Stomach (tissue), 9 donors: ENCODE data around the gene CDK19. TPM values are rescaled to one million over a fixed set of nuclear protein-coding genes. Genes with fewer than 3 reads are reported as not detected.

Source experiments
- DNase-seq, 2 donors: peaks; one replicate each; pipeline versions ENCODE4 v3.0.0 to v3.0.0-alpha.2; 2013 to 2019
- H3K27ac ChIP-seq, 5 donors: fragments of 200-600 bp in 4 of 5; sonication (generic) in 4 of 5; one replicate each; pipeline ENCODE4 v1.5.1; 2013 to 2019; ENCODE audit warnings: mild to moderate bottlenecking in 1 of 5, moderate library complexity in 1 of 5
- H3K27me3 ChIP-seq, 3 donors: fragments of 200-600 bp; sonication (generic); one replicate each; pipeline ENCODE4 v1.5.1; 2017 to 2019; ENCODE audit warnings: mixed run types in 1 of 3
- H3K36me3 ChIP-seq, 4 donors: fragments of 200-600 bp; sonication (generic); 1 replicate in 3 of 4; 2 replicates in 1 of 4; pipeline ENCODE4 v1.5.1; 2016 to 2019
- H3K4me1 ChIP-seq, 4 donors: fragments of 200-600 bp; sonication (generic); one replicate each; pipeline ENCODE4 v1.5.1; 2016 to 2019
- H3K4me3 ChIP-seq, 4 donors: fragments of 200-600 bp; sonication (generic) in 3 of 4; one replicate each; pipeline ENCODE4 v1.5.1; 2016 to 2019; ENCODE audit warnings: mild to moderate bottlenecking in 1 of 4
- H3K9me3 ChIP-seq, 4 donors: fragments of 200-600 bp; sonication (generic); one replicate each; pipeline ENCODE4 v1.5.1; 2016 to 2019
- EP300 ChIP-seq: sonication (generic); formaldehyde crosslinking; IDR thresholded peaks from one replicate; pipeline ENCODE4 v1.6.1; 2017; ENCODE audit warnings: antibody characterized with exemption
- POLR2A ChIP-seq, 4 donors: fragments of 450-650 bp; IDR thresholded peaks; one replicate each; pipeline ENCODE4 v1.6.1; 2016; ENCODE audit warnings: antibody characterized with exemption in 4 of 4, control low read depth in 2 of 4, mild to moderate bottlenecking in 1 of 4, moderate library complexity in 1 of 4
- POLR2AphosphoS5 ChIP-seq, 3 donors: sonication (generic); formaldehyde crosslinking; IDR thresholded peaks; one replicate each; pipeline ENCODE4 v1.6.1; 2016; ENCODE audit warnings: antibody characterized with exemption in 3 of 3
- WGBS, 5 donors: extraction: QIAGEN DNeasy Blood & Tissue Kit in 3 of 5; methylation state at CpG; one replicate each; pipeline versions ENCODE4 v1.1.5 to v1.1.7; 2013 to 2018; 5-methylcytosine and 5-hydroxymethylcytosine counted together
- intact Hi-C: fragments of 100-400 bp; cut with DNase I; formaldehyde crosslinking; loops from one replicate; pipeline ENCODE4 v1.15.1; 2023; ENCODE audit warnings: low total_unique reads
- polyA plus RNA-seq, 3 donors: library from polyadenylated mRNA; stranded (reverse); fragments of 200-250 nt; gene quantifications; one replicate each; pipeline ENCODE4 v1.2.3, GENCODE V29; 2013
- total RNA-seq, 5 donors: library from RNA; depleted of rRNA; stranded (reverse); fragments of >200 nt; gene quantifications; one replicate each; pipeline versions ENCODE4 v1.1.0 to v1.2.3, GENCODE V29; 2014 to 2016
- TF ChIP-seq, protein P1 (sequence below), 7 experiments: fragments of 450-650 bp in 4 of 7; fragments of 200-600 bp in 3 of 7; sonication (generic) in 3 of 7; IDR thresholded peaks; one replicate each; pipeline ENCODE4 v1.5.1; 2016 to 2019; ENCODE audit warnings: antibody characterized with exemption in 7 of 7, control low read depth in 2 of 7, mild to moderate bottlenecking in 1 of 7
- donor health status: healthy with polysubstance abuse.
- donor health status: Bipolar disorder and iron deficiency.
- donor health status: healthy.

The CDK19 gene
- total and polyA plus RNA-seq, 8 donors = 5.4 to 23.5 (median 7.5) TPM

DNA sequence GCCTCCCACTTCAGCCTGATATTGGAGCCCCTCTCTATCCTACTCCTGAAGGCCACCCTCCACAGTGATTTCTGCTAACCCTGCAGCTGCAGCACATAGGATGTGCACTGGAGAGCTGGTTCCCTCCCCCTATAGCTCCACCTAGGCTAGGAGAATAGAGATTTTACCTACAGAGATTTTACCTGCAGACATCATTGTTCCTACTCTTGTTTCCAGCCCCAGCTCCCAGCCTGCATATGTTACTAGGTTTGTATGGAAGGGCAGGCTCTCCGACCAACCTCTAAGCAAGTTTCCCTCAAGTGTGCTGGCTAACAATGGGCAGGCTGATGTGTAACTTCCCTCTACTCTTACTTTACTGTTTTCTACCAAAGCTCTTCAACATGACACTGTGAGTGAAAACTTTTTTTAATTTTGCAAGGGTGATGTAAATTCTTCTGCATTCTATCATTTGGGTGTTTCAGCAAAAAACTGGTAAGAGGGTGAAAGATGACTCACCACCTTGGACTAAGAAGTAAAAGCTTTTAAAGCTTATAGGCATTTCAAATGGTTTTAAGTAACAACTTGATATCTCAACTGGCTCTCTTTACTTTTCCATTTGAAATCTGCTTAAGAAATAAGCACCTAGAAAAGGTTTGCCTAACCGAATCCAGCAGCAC, 106.8 kb downstream of the CDK19 start:
- 57 to 79% (median 74%) methylated on average over 2 of the region's 2 CpGs for WGBS, 5 donors
- no peaks in the 10 kb centered on the region for H3K9me3 ChIP-seq
- TF ChIP-seq, protein P1, sequence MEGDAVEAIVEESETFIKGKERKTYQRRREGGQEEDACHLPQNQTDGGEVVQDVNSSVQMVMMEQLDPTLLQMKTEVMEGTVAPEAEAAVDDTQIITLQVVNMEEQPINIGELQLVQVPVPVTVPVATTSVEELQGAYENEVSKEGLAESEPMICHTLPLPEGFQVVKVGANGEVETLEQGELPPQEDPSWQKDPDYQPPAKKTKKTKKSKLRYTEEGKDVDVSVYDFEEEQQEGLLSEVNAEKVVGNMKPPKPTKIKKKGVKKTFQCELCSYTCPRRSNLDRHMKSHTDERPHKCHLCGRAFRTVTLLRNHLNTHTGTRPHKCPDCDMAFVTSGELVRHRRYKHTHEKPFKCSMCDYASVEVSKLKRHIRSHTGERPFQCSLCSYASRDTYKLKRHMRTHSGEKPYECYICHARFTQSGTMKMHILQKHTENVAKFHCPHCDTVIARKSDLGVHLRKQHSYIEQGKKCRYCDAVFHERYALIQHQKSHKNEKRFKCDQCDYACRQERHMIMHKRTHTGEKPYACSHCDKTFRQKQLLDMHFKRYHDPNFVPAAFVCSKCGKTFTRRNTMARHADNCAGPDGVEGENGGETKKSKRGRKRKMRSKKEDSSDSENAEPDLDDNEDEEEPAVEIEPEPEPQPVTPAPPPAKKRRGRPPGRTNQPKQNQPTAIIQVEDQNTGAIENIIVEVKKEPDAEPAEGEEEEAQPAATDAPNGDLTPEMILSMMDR (IDR thresholded peaks at IDR 0.05) = no peak
- TF ChIP-seq POLR2AphosphoS5 (IDR thresholded peaks at IDR 0.05) (no peak), EP300 (no peak), POLR2A (IDR thresholded peaks at IDR 0.05) (no peak)

DNA sequence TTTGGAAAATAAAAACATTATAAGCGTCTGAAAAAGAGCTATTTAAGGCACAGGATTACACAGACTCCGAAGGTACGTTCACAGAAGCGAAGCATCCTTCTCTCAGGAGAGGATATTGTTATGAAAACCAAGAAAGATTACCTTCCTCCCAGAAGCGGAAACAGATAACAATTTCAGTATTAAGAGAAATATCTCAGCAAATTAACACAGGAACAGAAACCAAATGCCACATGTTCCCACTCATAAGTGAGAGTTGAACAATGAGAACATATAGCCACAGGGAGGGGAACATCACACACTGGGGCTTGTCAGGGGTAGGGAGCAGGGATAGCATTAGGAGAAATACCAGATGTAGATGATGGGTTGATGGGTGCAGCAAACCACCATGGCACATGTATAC, 109.7 kb downstream of the CDK19 start:
- no peaks in the 10 kb centered on the region for H3K36me3 ChIP-seq
- no peak for TF ChIP-seq POLR2A (IDR thresholded peaks at IDR 0.05)
- no peak for DNase-seq
- intact Hi-C loops = no loop called here
- WGBS, 5 donors = 84 to 97% (median 95%) methylated on average over 5 of the region's 5 CpGs
- H3K4me3 ChIP-seq = no peak overlapping the region
- H3K9me3 ChIP-seq = no peaks in the 10 kb centered on the region
- H3K27ac ChIP-seq = no peak overlapping the region
- peaks cover 0 to 17% (median 3%) of the 10 kb centered on the region in 4 donors for H3K4me1 ChIP-seq
- H3K27me3 ChIP-seq = no peaks in the 10 kb centered on the region

More for the DNA sequence above, 106.8 kb downstream of the CDK19 start:
- Histone ChIP-seq H3K4me3 (no peak overlapping the region), H3K4me1 (peaks cover 0 to 12% (median 3%) of the 10 kb centered on the region in 4 donors), H3K36me3 (no peaks in the 10 kb centered on the region), H3K27ac (no peak overlapping the region), H3K27me3 (no peaks in the 10 kb centered on the region)
- intact Hi-C loops = no loop called here
- no peak for DNase-seq

GRCh38 chr6:110703906-110704594, 111.2 kb downstream of the CDK19 start:
- no peak overlapping the region for H3K27ac ChIP-seq
- TF ChIP-seq EP300 (no peak), POLR2AphosphoS5 (IDR thresholded peaks at IDR 0.05) (no peak), POLR2A (IDR thresholded peaks at IDR 0.05) (no peak)
- intact Hi-C loops = no loop called here

GRCh38 chr6:110703010-110703905, 112.0 kb downstream of the CDK19 start:
- 39 to 69% (median 45%) methylated on average over 2 of the region's 2 CpGs for WGBS, 5 donors
- peaks cover 0 to 23% (median 3%) of the 10 kb centered on the region in 4 donors for H3K4me1 ChIP-seq
- H3K4me3 ChIP-seq = no peak overlapping the region
- no peaks in the 10 kb centered on the region for H3K27me3 ChIP-seq
- H3K27ac ChIP-seq = no peak overlapping the region
- DNase-seq = no peak
- TF ChIP-seq POLR2A (IDR thresholded peaks at IDR 0.05) = no peak
- no peak for TF ChIP-seq POLR2AphosphoS5 (IDR thresholded peaks at IDR 0.05)
- no peak for TF ChIP-seq EP300
- intact Hi-C loops = no loop called here
- H3K9me3 ChIP-seq = no peaks in the 10 kb centered on the region
- no peaks in the 10 kb centered on the region for H3K36me3 ChIP-seq

More at GRCh38 chr6:110703906-110704594, 111.2 kb downstream of the CDK19 start:
- DNase-seq = no peak
- no peaks in the 10 kb centered on the region for H3K36me3 ChIP-seq
- no peaks in the 10 kb centered on the region for H3K27me3 ChIP-seq
- no peaks in the 10 kb centered on the region for H3K9me3 ChIP-seq
- peaks cover 0 to 23% (median 3%) of the 10 kb centered on the region in 4 donors for H3K4me1 ChIP-seq
- H3K4me3 ChIP-seq = no peak overlapping the region

DNA sequence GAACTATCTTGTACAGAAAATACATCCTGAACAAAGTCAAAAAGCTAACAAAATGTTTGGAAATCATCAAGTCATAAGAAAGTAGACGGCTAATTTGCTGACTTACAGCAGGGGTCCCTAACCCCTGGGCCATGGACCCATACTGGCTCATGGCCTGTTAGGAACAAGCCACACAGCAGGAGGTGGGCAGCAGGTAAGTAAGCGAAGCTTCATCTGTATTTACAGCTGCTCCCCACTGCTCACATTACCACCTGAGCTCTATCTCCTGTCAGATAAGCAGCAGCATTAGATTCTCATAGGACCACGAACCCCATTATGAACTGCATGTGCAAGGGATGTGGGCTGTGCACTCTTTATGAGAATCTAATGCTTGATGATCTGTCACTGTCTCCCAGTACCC, 115.5 kb downstream of the CDK19 start:
- DNase-seq = no peak
- no peaks in the 10 kb centered on the region for H3K36me3 ChIP-seq
- TF ChIP-seq, protein P1 (IDR thresholded peaks at IDR 0.05) = no peak
- TF ChIP-seq EP300 = no peak
- no peak for TF ChIP-seq POLR2A (IDR thresholded peaks at IDR 0.05)
- TF ChIP-seq POLR2AphosphoS5 (IDR thresholded peaks at IDR 0.05) = no peak
- no peak overlapping the region for H3K27ac ChIP-seq
- H3K4me3 ChIP-seq = no peak overlapping the region
- no peaks in the 10 kb centered on the region for H3K27me3 ChIP-seq
- H3K9me3 ChIP-seq = no peaks in the 10 kb centered on the region
- peaks cover 0 to 23% (median 3%) of the 10 kb centered on the region in 4 donors for H3K4me1 ChIP-seq
- intact Hi-C loops = loop anchor here (10.0 kb wide), 1 partner anchor 245 kb away; no protein-coding TSS in a partner anchor
- WGBS, 5 donors = 74 to 83% (median 82%) methylated on average over 3 of the region's 3 CpGs
